Measurements from ENCODE around the gene TCERG1L.

Gene TCERG1L

GRCh38 chr10:131134651-131135050, 176.9 kb downstream of the TCERG1L start:
- H3K36me3 ChIP-seq (ENCODE audit: control insufficient read depth in 1 of 2, insufficient read depth in 2 of 2, low read length in 2 of 2) = no peaks in the 10 kb centered on the region
- no peak overlapping the region for H3K9ac ChIP-seq (ENCODE audit: low read depth in 1 of 2, low read length in 2 of 2)
- no peaks in the 10 kb centered on the region for H3K4me1 ChIP-seq (ENCODE audit: control insufficient read depth in 1 of 2, insufficient read depth in 2 of 2, low read length in 2 of 2)
- H3K4me3 ChIP-seq (ENCODE audit: low read depth in 1 of 2, low read length in 2 of 2) = no peak overlapping the region
- no peaks in the 10 kb centered on the region for H3K27me3 ChIP-seq (ENCODE audit: control insufficient read depth in 1 of 2, insufficient read depth in 2 of 2, low read length in 2 of 2)
- no peaks in the 10 kb centered on the region for H3K9me3 ChIP-seq (ENCODE audit: control insufficient read depth in 1 of 2, low read length in 2 of 2)
- no peak overlapping the region for H3K27ac ChIP-seq (ENCODE audit: low read depth, low read length)

GRCh38 chr10:131134001-131134576, 177.4 kb downstream of the TCERG1L start:
- Histone ChIP-seq H3K27me3 (ENCODE audit: control insufficient read depth in 1 of 2, insufficient read depth in 2 of 2, low read length in 2 of 2) (no peaks in the 10 kb centered on the region), H3K27ac (ENCODE audit: low read depth, low read length) (no peak overlapping the region), H3K4me3 (ENCODE audit: low read depth in 1 of 2, low read length in 2 of 2) (no peak overlapping the region), H3K9ac (ENCODE audit: low read depth in 1 of 2, low read length in 2 of 2) (no peak overlapping the region), H3K9me3 (ENCODE audit: control insufficient read depth in 1 of 2, low read length in 2 of 2) (no peaks in the 10 kb centered on the region), H3K36me3 (ENCODE audit: control insufficient read depth in 1 of 2, insufficient read depth in 2 of 2, low read length in 2 of 2) (no peaks in the 10 kb centered on the region), H3K4me1 (ENCODE audit: control insufficient read depth in 1 of 2, insufficient read depth in 2 of 2, low read length in 2 of 2) (no peaks in the 10 kb centered on the region)

GRCh38 chr10:131132681-131133080, 178.8 kb downstream of the TCERG1L start:
- H3K4me1 ChIP-seq (ENCODE audit: control insufficient read depth in 1 of 2, insufficient read depth in 2 of 2, low read length in 2 of 2) = no peaks in the 10 kb centered on the region
- no peaks in the 10 kb centered on the region for H3K27me3 ChIP-seq (ENCODE audit: control insufficient read depth in 1 of 2, insufficient read depth in 2 of 2, low read length in 2 of 2)
- H3K36me3 ChIP-seq (ENCODE audit: control insufficient read depth in 1 of 2, insufficient read depth in 2 of 2, low read length in 2 of 2) = no peaks in the 10 kb centered on the region
- no peak overlapping the region for H3K27ac ChIP-seq (ENCODE audit: low read depth, low read length)
- H3K9ac ChIP-seq (ENCODE audit: low read depth in 1 of 2, low read length in 2 of 2) = no peak overlapping the region
- H3K9me3 ChIP-seq (ENCODE audit: control insufficient read depth in 1 of 2, low read length in 2 of 2) = no peaks in the 10 kb centered on the region
- no peak overlapping the region for H3K4me3 ChIP-seq (ENCODE audit: low read depth in 1 of 2, low read length in 2 of 2)

GRCh38 chr10:131131726-131132591, 179.6 kb downstream of the TCERG1L start:
- no peak overlapping the region for H3K4me3 ChIP-seq (ENCODE audit: low read depth in 1 of 2, low read length in 2 of 2)
- no peaks in the 10 kb centered on the region for H3K27me3 ChIP-seq (ENCODE audit: control insufficient read depth in 1 of 2, insufficient read depth in 2 of 2, low read length in 2 of 2)
- H3K9ac ChIP-seq (ENCODE audit: low read depth in 1 of 2, low read length in 2 of 2) = no peak overlapping the region
- H3K9me3 ChIP-seq (ENCODE audit: control insufficient read depth in 1 of 2, low read length in 2 of 2) = no peaks in the 10 kb centered on the region
- H3K36me3 ChIP-seq (ENCODE audit: control insufficient read depth in 1 of 2, insufficient read depth in 2 of 2, low read length in 2 of 2) = no peaks in the 10 kb centered on the region
- no peak overlapping the region for H3K27ac ChIP-seq (ENCODE audit: low read depth, low read length)
- H3K4me1 ChIP-seq (ENCODE audit: control insufficient read depth in 1 of 2, insufficient read depth in 2 of 2, low read length in 2 of 2) = no peaks in the 10 kb centered on the region

GRCh38 chr10:131130025-131130424, 181.5 kb downstream of the TCERG1L start:
- Histone ChIP-seq H3K9ac (ENCODE audit: low read depth in 1 of 2, low read length in 2 of 2) (no peak overlapping the region), H3K4me3 (ENCODE audit: low read depth in 1 of 2, low read length in 2 of 2) (no peak overlapping the region), H3K9me3 (ENCODE audit: control insufficient read depth in 1 of 2, low read length in 2 of 2) (no peaks in the 10 kb centered on the region), H3K27me3 (ENCODE audit: control insufficient read depth in 1 of 2, insufficient read depth in 2 of 2, low read length in 2 of 2) (no peaks in the 10 kb centered on the region), H3K27ac (ENCODE audit: low read depth, low read length) (no peak overlapping the region), H3K4me1 (ENCODE audit: control insufficient read depth in 1 of 2, insufficient read depth in 2 of 2, low read length in 2 of 2) (no peaks in the 10 kb centered on the region), H3K36me3 (ENCODE audit: control insufficient read depth in 1 of 2, insufficient read depth in 2 of 2, low read length in 2 of 2) (no peaks in the 10 kb centered on the region)

- Histone ChIP-seq H3K36me3 (ENCODE audit: control insufficient read depth in 1 of 2, insufficient read depth in 2 of 2, low read length in 2 of 2) (no peaks in the 10 kb centered on the region), H3K4me3 (ENCODE audit: low read depth in 1 of 2, low read length in 2 of 2) (no peak overlapping the region), H3K27ac (ENCODE audit: low read depth, low read length) (no peak overlapping the region), H3K9me3 (ENCODE audit: control insufficient read depth in 1 of 2, low read length in 2 of 2) (no peaks in the 10 kb centered on the region), H3K27me3 (ENCODE audit: control insufficient read depth in 1 of 2, insufficient read depth in 2 of 2, low read length in 2 of 2) (no peaks in the 10 kb centered on the region), H3K9ac (ENCODE audit: low read depth in 1 of 2, low read length in 2 of 2) (no peak overlapping the region), H3K4me1 (ENCODE audit: control insufficient read depth in 1 of 2, insufficient read depth in 2 of 2, low read length in 2 of 2) (no peaks in the 10 kb centered on the region)
Observed at GRCh38 chr10:131129544-131129943, 182.0 kb downstream of the TCERG1L start.

GRCh38 chr10:131128731-131129130, 182.8 kb downstream of the TCERG1L start:
- no peaks in the 10 kb centered on the region for H3K9me3 ChIP-seq (ENCODE audit: control insufficient read depth in 1 of 2, low read length in 2 of 2)
- no peaks in the 10 kb centered on the region for H3K4me1 ChIP-seq (ENCODE audit: control insufficient read depth in 1 of 2, insufficient read depth in 2 of 2, low read length in 2 of 2)
- no peaks in the 10 kb centered on the region for H3K36me3 ChIP-seq (ENCODE audit: control insufficient read depth in 1 of 2, insufficient read depth in 2 of 2, low read length in 2 of 2)
- no peaks in the 10 kb centered on the region for H3K27me3 ChIP-seq (ENCODE audit: control insufficient read depth in 1 of 2, insufficient read depth in 2 of 2, low read length in 2 of 2)
- H3K4me3 ChIP-seq (ENCODE audit: low read depth in 1 of 2, low read length in 2 of 2) = no peak overlapping the region
- H3K27ac ChIP-seq (ENCODE audit: low read depth, low read length) = no peak overlapping the region
- no peak overlapping the region for H3K9ac ChIP-seq (ENCODE audit: low read depth in 1 of 2, low read length in 2 of 2)

GRCh38 chr10:131127610-131128009, 183.9 kb downstream of the TCERG1L start:
- Histone ChIP-seq H3K27me3 (ENCODE audit: control insufficient read depth in 1 of 2, insufficient read depth in 2 of 2, low read length in 2 of 2) (no peaks in the 10 kb centered on the region), H3K36me3 (ENCODE audit: control insufficient read depth in 1 of 2, insufficient read depth in 2 of 2, low read length in 2 of 2) (no peaks in the 10 kb centered on the region), H3K4me3 (ENCODE audit: low read depth in 1 of 2, low read length in 2 of 2) (no peak overlapping the region), H3K9me3 (ENCODE audit: control insufficient read depth in 1 of 2, low read length in 2 of 2) (peaks cover under 1 to 1% of the 10 kb centered on the region in 2 donors), H3K4me1 (ENCODE audit: control insufficient read depth in 1 of 2, insufficient read depth in 2 of 2, low read length in 2 of 2) (no peaks in the 10 kb centered on the region), H3K27ac (ENCODE audit: low read depth, low read length) (no peak overlapping the region), H3K9ac (ENCODE audit: low read depth in 1 of 2, low read length in 2 of 2) (no peak overlapping the region)

- Histone ChIP-seq H3K27ac (ENCODE audit: low read depth, low read length) (no peak overlapping the region), H3K9ac (ENCODE audit: low read depth in 1 of 2, low read length in 2 of 2) (no peak overlapping the region), H3K36me3 (ENCODE audit: control insufficient read depth in 1 of 2, insufficient read depth in 2 of 2, low read length in 2 of 2) (no peaks in the 10 kb centered on the region), H3K4me1 (ENCODE audit: control insufficient read depth in 1 of 2, insufficient read depth in 2 of 2, low read length in 2 of 2) (no peaks in the 10 kb centered on the region), H3K9me3 (ENCODE audit: control insufficient read depth in 1 of 2, low read length in 2 of 2) (peaks cover 4 to 6% of the 10 kb centered on the region in 2 donors), H3K4me3 (ENCODE audit: low read depth in 1 of 2, low read length in 2 of 2) (no peak overlapping the region), H3K27me3 (ENCODE audit: control insufficient read depth in 1 of 2, insufficient read depth in 2 of 2, low read length in 2 of 2) (no peaks in the 10 kb centered on the region)
Observed at GRCh38 chr10:131127138-131127589, 184.4 kb downstream of the TCERG1L start.

GRCh38 chr10:131126321-131127137, 185.0 kb downstream of the TCERG1L start:
- peaks cover 4 to 6% of the 10 kb centered on the region in 2 donors for H3K9me3 ChIP-seq (ENCODE audit: control insufficient read depth in 1 of 2, low read length in 2 of 2)
- no peaks in the 10 kb centered on the region for H3K4me1 ChIP-seq (ENCODE audit: control insufficient read depth in 1 of 2, insufficient read depth in 2 of 2, low read length in 2 of 2)
- no peak overlapping the region for H3K4me3 ChIP-seq (ENCODE audit: low read depth in 1 of 2, low read length in 2 of 2)
- H3K9ac ChIP-seq (ENCODE audit: low read depth in 1 of 2, low read length in 2 of 2) = no peak overlapping the region
- H3K27me3 ChIP-seq (ENCODE audit: control insufficient read depth in 1 of 2, insufficient read depth in 2 of 2, low read length in 2 of 2) = no peaks in the 10 kb centered on the region
- no peak overlapping the region for H3K27ac ChIP-seq (ENCODE audit: low read depth, low read length)
- no peaks in the 10 kb centered on the region for H3K36me3 ChIP-seq (ENCODE audit: control insufficient read depth in 1 of 2, insufficient read depth in 2 of 2, low read length in 2 of 2)

All from duodenal mucosa (tissue), 2 donors.